ENCODE results near the gene PHACTR4.

GRCh38 chr1:28365864-28366263 is 3.7 kb upstream of the PHACTR4 start:
- no peak for TF ChIP-seq CTCF (IDR thresholded peaks at IDR 0.05)
- TF ChIP-seq POLR2A (IDR thresholded peaks at IDR 0.05) = no peak

All from adrenal gland (tissue), 5 donors.